AG04449 (cell line): ENCODE results near the gene SH2D6.
A peak's percentile ranks its signal among the peaks of the same experiment; 100 is the strongest.
"Not testable (repeated sequence)": the region's sequence is repeated elsewhere in the genome, so short reads cannot be mapped to it uniquely, and the experiment has no call there.

Source experiments
- CTCF ChIA-PET: fragments of 350-600 bp; formaldehyde crosslinking; extraction: SDS; loops from one replicate; lab custom pipeline; 2021; ENCODE audit warnings: antibody characterized with exemption; lab: Yijun Ruan, JAX
- POLR2A ChIA-PET: fragments of 400-600, 350-600 bp; formaldehyde crosslinking; extraction: SDS; loops from one replicate; lab custom pipeline; 2020; ENCODE audit warnings: antibody characterized with exemption, inconsistent platforms; lab: Yijun Ruan, JAX
- DNase-seq: peaks from one replicate; pipeline ENCODE4 v3.0.0-alpha.2; 2010; ENCODE audit warnings: low read depth, low spot score
- H3K4me3 ChIP-seq: 2 replicates; pipeline ENCODE4 v1.5.1; 2011; ENCODE audit warnings: low read depth, mild to moderate bottlenecking, control low read depth, low read length
- CTCF ChIP-seq: IDR thresholded peaks from one replicate; pipeline ENCODE4 v1.5.1; 2011; ENCODE audit warnings: mild to moderate bottlenecking, moderate library complexity, low read length, control low read depth, inconsistent platforms; ENCODE audit not compliant: insufficient read depth; ENCODE audit errors: missing control alignments

Gene SH2D6

GRCh38 chr2:85438201-85439024 lies 19.9 kb downstream of the SH2D6 start:
- peak overlapping the region; percentile 45 for H3K4me3 ChIP-seq
- POLR2A ChIA-PET: interaction anchor here (0.6 to 3.9 kb wide), 6 partner anchors 7 to 112 kb away, joined by 3 to 47 read pairs (median 4); partner anchors contain the start of gene MAT2A
- TF ChIP-seq CTCF: no peak

GRCh38 chr2:85439025-85439472 lies 20.5 kb downstream of the SH2D6 start:
- no peak for TF ChIP-seq CTCF
- H3K4me3 ChIP-seq: no peak overlapping the region
- no peak for DNase-seq
- CTCF ChIA-PET: interaction anchor here (2.2 to 34.9 kb wide), 2 partner anchors 19 to 109 kb away, joined by 15 to 922 read pairs; partner anchors contain the start of genes GGCX and MAT2A
- POLR2A ChIA-PET: interaction anchor here (3.9 kb wide), 1 partner anchor 101 kb away, joined by 47 read pairs; the partner anchor contains the start of gene MAT2A

More at GRCh38 chr2:85438201-85439024, 19.9 kb downstream of the SH2D6 start:
- CTCF ChIA-PET: interaction anchor here (1.5 to 34.9 kb wide), 3 partner anchors 11 to 110 kb away, joined by 3 to 922 read pairs (median 15); partner anchors contain the start of genes GGCX and MAT2A
- no peak for DNase-seq

GRCh38 chr2:85439569-85439968 lies 21.1 kb downstream of the SH2D6 start:
- CTCF ChIA-PET: interaction anchor here (34.9 kb wide), 1 partner anchor 108 kb away, joined by 922 read pairs; the partner anchor contains the start of genes GGCX and MAT2A
- DNase-seq, H3K4me3 ChIP-seq: not testable (repeated sequence)
- POLR2A ChIA-PET: interaction anchor here (3.9 kb wide), 1 partner anchor 100 kb away, joined by 47 read pairs; the partner anchor contains the start of gene MAT2A

- H3K4me3 ChIP-seq: no peak overlapping the region
- no peak for TF ChIP-seq CTCF
- no peak for DNase-seq
- ChIA-PET POLR2A (no interaction called here), CTCF (interaction anchor here (1.7 to 34.9 kb wide), 2 partner anchors 20 to 108 kb away, joined by 11 to 922 read pairs; partner anchors contain the start of genes GGCX and MAT2A)
Observed at GRCh38 chr2:85439986-85440385, 21.5 kb downstream of the SH2D6 start.

GRCh38 chr2:85440729-85441128 lies 22.2 kb downstream of the SH2D6 start:
- no peak overlapping the region for H3K4me3 ChIP-seq
- POLR2A ChIA-PET: no interaction called here
- DNase-seq: no peak
- TF ChIP-seq CTCF: no peak
- CTCF ChIA-PET: interaction anchor here (1.7 to 34.9 kb wide), 2 partner anchors 21 to 107 kb away, joined by 11 to 922 read pairs; partner anchors contain the start of genes GGCX and MAT2A

- CTCF ChIA-PET: interaction anchor here (0.8 to 34.9 kb wide), 5 partner anchors 21 to 141 kb away, joined by 3 to 922 read pairs (median 3); partner anchors contain the start of genes GGCX and MAT2A
- H3K4me3 ChIP-seq: no peak overlapping the region
- DNase-seq: no peak
- POLR2A ChIA-PET: interaction anchor here (1.0 to 1.8 kb wide), 2 partner anchors 98 to 101 kb away, joined by 3 to 10 read pairs; partner anchors contain the start of gene MAT2A
- TF ChIP-seq CTCF: no peak
Observed at GRCh38 chr2:85441864-85442263, 23.4 kb downstream of the SH2D6 start.
